Ascending aorta (tissue), 2 donors: ENCODE measurements around the gene LRR1. TPM values are rescaled to one million over a fixed set of nuclear protein-coding genes. Genes with fewer than 3 reads are reported as not detected.
A peak's percentile ranks its signal among the peaks of the same experiment; 100 is the strongest.

Experiments
- DNase-seq, 2 donors: peaks; one replicate each; pipeline ENCODE4 v3.0.0-alpha.2; 2019; ENCODE audit warnings: low spot score in 2 of 2
- H3K27ac ChIP-seq, 2 donors: fragments of 200-600 bp; sonication (generic); one replicate each; pipeline ENCODE4 v1.5.1; 2016 to 2017; ENCODE audit warnings: mild to moderate bottlenecking in 1 of 2
- H3K27me3 ChIP-seq: fragments of 200-600 bp; sonication (generic); one replicate; pipeline ENCODE4 v1.5.1; 2017
- H3K36me3 ChIP-seq, 2 donors: fragments of 200-600 bp; sonication (generic); one replicate each; pipeline ENCODE4 v1.5.1; 2016
- H3K4me1 ChIP-seq, 2 donors: fragments of 200-600 bp; sonication (generic); one replicate each; pipeline ENCODE4 v1.5.1; 2016 to 2017; ENCODE audit warnings: mild to moderate bottlenecking in 1 of 2
- H3K4me3 ChIP-seq, 2 donors: fragments of 200-600 bp; sonication (generic); one replicate each; pipeline ENCODE4 v1.5.1; 2016 to 2017; ENCODE audit warnings: mild to moderate bottlenecking in 1 of 2
- H3K9me3 ChIP-seq, 2 donors: fragments of 200-600 bp; sonication (generic); one replicate each; pipeline ENCODE4 v1.5.1; 2016
- CTCF ChIP-seq, 3 experiments: fragments of 200-600 bp in 2 of 3; fragments of 450-650 bp in 1 of 3; sonication (generic) in 2 of 3; IDR thresholded peaks; one replicate each; pipeline ENCODE4 v1.5.1; 2016 to 2019; ENCODE audit warnings: antibody characterized with exemption in 3 of 3, mild to moderate bottlenecking in 1 of 3, moderate library complexity in 1 of 3
- intact Hi-C: fragments of 100-400 bp; cut with DNase I; formaldehyde crosslinking; loops from one replicate; pipeline ENCODE4 v1.15.1; 2023
- total RNA-seq: library from RNA; depleted of rRNA; stranded (reverse); fragments of >200 nt; gene quantifications from one replicate; pipeline ENCODE4 v1.1.0, GENCODE V29; 2016

The LRR1 gene
- total RNA-seq, result not detected

GRCh38 chr14:49598485-49599300, at the start of gene LRR1:
Gene LRR1 (plus strand): TSS chr14:49598940. CDS start chr14:49599021, 81 bp downstream.
- peak in 1 of 3 experiments; percentile 17 for TF ChIP-seq CTCF (IDR thresholded peaks at IDR 0.05)
- H3K27me3 ChIP-seq, result no peaks in the 10 kb centered on the region

GRCh38 chr14:49549446-49549845, 49.3 kb upstream of the LRR1 start:
- no peak for DNase-seq
- no peaks in the 10 kb centered on the region for H3K9me3 ChIP-seq
- intact Hi-C loops, result no loop called here
- no peaks in the 10 kb centered on the region for H3K36me3 ChIP-seq
- no peaks in the 10 kb centered on the region for H3K4me1 ChIP-seq
- H3K27me3 ChIP-seq, result no peaks in the 10 kb centered on the region
- no peak overlapping the region for H3K4me3 ChIP-seq
- no peak overlapping the region for H3K27ac ChIP-seq
- TF ChIP-seq CTCF (IDR thresholded peaks at IDR 0.05), result no peak

More at GRCh38 chr14:49598485-49599300, at the start of gene LRR1:
- Histone ChIP-seq H3K4me3 (peak within 1 kb of the TSS; percentile 82), H3K9me3 (no peaks in the 10 kb centered on the region), H3K4me1 (peaks cover 0 to 5% of the 10 kb centered on the region in 2 donors), H3K27ac (peak within 1 kb of the TSS; percentile 93 to 96), H3K36me3 (peaks cover 0 to 2% of the 10 kb centered on the region in 2 donors)
- intact Hi-C loops, result loop anchor here (1.0 kb wide), 1 partner anchor 22 kb away; the partner anchor contains the start of genes MGAT2 and RPL36AL
- DNase-seq, result peak; percentile 46 to 91

- no peaks in the 10 kb centered on the region for H3K27me3 ChIP-seq
- no peaks in the 10 kb centered on the region for H3K4me1 ChIP-seq
- TF ChIP-seq CTCF (IDR thresholded peaks at IDR 0.05), result no peak
- no peaks in the 10 kb centered on the region for H3K36me3 ChIP-seq
- no peak for DNase-seq
- no peaks in the 10 kb centered on the region for H3K9me3 ChIP-seq
- H3K27ac ChIP-seq, result no peak overlapping the region
- no peak overlapping the region for H3K4me3 ChIP-seq
- intact Hi-C loops, result no loop called here
Observed at GRCh38 chr14:49549881-49550280, 48.9 kb upstream of the LRR1 start.

- DNase-seq, result no peak
- Histone ChIP-seq H3K36me3 (no peaks in the 10 kb centered on the region), H3K27me3 (no peaks in the 10 kb centered on the region), H3K4me3 (no peak overlapping the region), H3K4me1 (no peaks in the 10 kb centered on the region), H3K27ac (no peak overlapping the region), H3K9me3 (no peaks in the 10 kb centered on the region)
- no peak for TF ChIP-seq CTCF (IDR thresholded peaks at IDR 0.05)
- intact Hi-C loops, result no loop called here
Observed at GRCh38 chr14:49550286-49551184, 48.2 kb upstream of the LRR1 start.

GRCh38 chr14:49551569-49551968, 47.2 kb upstream of the LRR1 start:
- Histone ChIP-seq H3K4me3 (no peak overlapping the region), H3K27ac (no peak overlapping the region), H3K9me3 (no peaks in the 10 kb centered on the region), H3K27me3 (no peaks in the 10 kb centered on the region), H3K4me1 (no peaks in the 10 kb centered on the region), H3K36me3 (no peaks in the 10 kb centered on the region)
- intact Hi-C loops, result no loop called here
- no peak for TF ChIP-seq CTCF (IDR thresholded peaks at IDR 0.05)
- DNase-seq, result no peak
